Heart left ventricle (tissue), 13 donors: ENCODE data around the gene CREBBP.

Experiments
- CTCF ChIP-seq, 12 donors: fragments of 200-600 bp; sonication (generic) in 4 of 12; IDR thresholded peaks; one replicate each; pipeline versions ENCODE4 v1.5.0 to v1.8.0; 2018 to 2022; ENCODE audit warnings: antibody characterized with exemption in 12 of 12, mild to moderate bottlenecking in 5 of 12
- POLR2A ChIP-seq, 2 donors: fragments of 450-650 bp; IDR thresholded peaks; one replicate each; pipeline ENCODE4 v1.6.1; 2017; ENCODE audit warnings: antibody characterized with exemption in 2 of 2, mild to moderate bottlenecking in 2 of 2, moderate library complexity in 2 of 2
- donor health status: ischemic (EF 13 %, LVEDD 7.1; RV severe dilation, severe dysfunction).
- donor health status: DM: no; HTN: yes; CAD: no.
- donor health status: DM: no; HTN: no; CAD: no.
- donor health status: ischemic (EF 25% LVEDD 6.9; RV normal size, moderate dysfunction).
- donor health status: ischemic (EF 25% LVEDD 5.7; RV mildly dilated, moderate dysfunction).
- donor health status: ischemic (EF 35%, LVEDD 5.7; RV mildly dilated, moderate dysfunction).
- donor health status: nonischemic (EF 11% LVEDD 7.7; RV severe dilation, severe dysfunction).
- donor health status: DM: yes; HTN: yes; CAD: no.
- donor health status: PGD.
- donor health status: ischemic (EF 29% LVEDD 5.4; RV normal size, mild dysfunction).
- donor health status: nonischemic (EF 23%, LVEDD 6.1; RV moderate dilation, normal function).

DNA sequence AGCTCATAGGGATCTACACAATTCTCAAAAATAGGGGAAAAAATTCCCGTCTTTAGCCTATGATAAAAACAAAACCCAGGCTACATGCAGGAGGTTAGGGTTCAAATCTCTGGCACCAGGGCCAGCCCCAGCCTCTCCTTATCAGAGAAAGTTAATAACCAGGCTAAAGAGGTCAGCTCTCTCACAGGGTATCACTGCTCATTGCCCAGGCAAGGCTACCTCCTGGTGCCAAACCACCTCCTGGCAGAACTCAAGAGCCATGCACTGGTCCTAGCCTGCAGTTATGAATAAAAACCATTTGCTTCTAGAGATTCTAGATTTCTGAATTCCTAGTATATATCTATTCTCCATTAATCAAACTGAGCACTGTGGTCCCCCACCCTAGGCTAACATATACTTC, 65.8 kb downstream of the CREBBP start:
- TF ChIP-seq CTCF (IDR thresholded peaks at IDR 0.05) (no peak), POLR2A (IDR thresholded peaks at IDR 0.05) (no peak)
